GM12891 (cell line): ENCODE data around the gene LRIG2. TPM values are rescaled to one million over a fixed set of nuclear protein-coding genes. Genes with fewer than 3 reads are reported as not detected.
"Not testable (repeated sequence)": the region's sequence is repeated elsewhere in the genome, so short reads cannot be mapped to it uniquely, and the experiment has no call there.

Experiments
- DNase-seq: peaks from one replicate; pipeline ENCODE4 v3.0.0; 2011; ENCODE audit warnings: low spot score; ENCODE audit not compliant: insufficient read length
- FAIRE-seq: peaks from 2 replicates; lab custom pipeline; 2011; peaks lifted over from hg19 to GRCh38; lab: Jason Lieb, UNC
- PAX5 ChIP-seq: IDR thresholded peaks from 2 replicates; pipeline ENCODE4 v1.6.1; 2011; ENCODE audit warnings: low read length, moderate library complexity, mild to moderate bottlenecking; ENCODE audit not compliant: insufficient read depth, severe bottlenecking
- POLR2A ChIP-seq: IDR thresholded peaks from 2 replicates; pipeline ENCODE4 v1.6.1; 2011; ENCODE audit warnings: low read depth, low read length, control low read depth
- POLR2AphosphoS5 ChIP-seq: IDR thresholded peaks from 2 replicates; pipeline ENCODE4 v1.6.1; 2011; ENCODE audit warnings: low read depth, low read length, control low read depth
- POU2F2 ChIP-seq: IDR thresholded peaks from 2 replicates; pipeline ENCODE4 v1.6.1; 2011; ENCODE audit warnings: low read depth, mild to moderate bottlenecking, control low read depth, low read length, moderate library complexity
- SPI1 ChIP-seq: IDR thresholded peaks from 2 replicates; pipeline ENCODE4 v1.6.1; 2011; ENCODE audit warnings: low read depth, low read length, control low read depth
- TAF1 ChIP-seq: IDR thresholded peaks from 2 replicates; pipeline ENCODE4 v1.6.1; 2011; ENCODE audit warnings: low read depth, low read length, control low read depth
- polyA plus RNA-seq: library from polyadenylated mRNA; unstranded; fragments of >200 nt; gene quantifications from one replicate; pipeline ENCODE4 v1.2.1, GENCODE V29; 2012; ENCODE audit warnings: low read depth, missing spikeins, inconsistent platforms; ENCODE audit not compliant: missing spikeins

The LRIG2 gene
- 1.7 TPM for polyA plus RNA-seq

- DNase-seq (peak; percentile 83), FAIRE-seq (peak; percentile 96)
- 0 out of 2 replicates have a peak, but pooled peaks have one; percentile 36 for TF ChIP-seq TAF1
- TF ChIP-seq POU2F2 = peak; percentile 30; the same call in 1 of the 2 replicates
- peak; percentile 1 for TF ChIP-seq PAX5
- peak; percentile 90 for TF ChIP-seq POLR2A
- TF ChIP-seq SPI1 = peak; percentile 68
- peak; percentile 86 for TF ChIP-seq POLR2AphosphoS5
Measured at GRCh38 chr1:113072757-113073478, at the start of gene LRIG2. Gene LRIG2, plus strand, starts transcription at chr1:113073198. Its CDS starts 209 bp downstream, at chr1:113073407.

GRCh38 chr1:113023316-113023715, 49.7 kb upstream of the LRIG2 start:
- not testable (repeated sequence) for FAIRE-seq

GRCh38 chr1:113027007-113027406, 46.0 kb upstream of the LRIG2 start:
- FAIRE-seq = no peak
- DNase-seq = no peak
- TF ChIP-seq POU2F2 (no peak), POLR2AphosphoS5 (no peak), POLR2A (no peak), PAX5 (no peak), TAF1 (no peak), SPI1 (no peak)

More at GRCh38 chr1:113023316-113023715, 49.7 kb upstream of the LRIG2 start:
- DNase-seq = not testable (repeated sequence)

GRCh38 chr1:113027449-113027848, 45.5 kb upstream of the LRIG2 start:
- DNase-seq (no peak), FAIRE-seq (no peak)
- TF ChIP-seq POLR2A (no peak), POU2F2 (no peak), SPI1 (no peak), TAF1 (no peak), PAX5 (no peak), POLR2AphosphoS5 (no peak)

GRCh38 chr1:113029822-113030221, 43.2 kb upstream of the LRIG2 start:
- FAIRE-seq = no peak
- TF ChIP-seq PAX5 (no peak), SPI1 (no peak), POLR2AphosphoS5 (no peak), TAF1 (no peak), POU2F2 (no peak), POLR2A (no peak)
- no peak for DNase-seq

GRCh38 chr1:113031171-113031933, 41.6 kb upstream of the LRIG2 start:
- DNase-seq (peak; percentile 20), FAIRE-seq (peak; percentile 61)
- TF ChIP-seq POLR2A (no peak), SPI1 (peak; percentile 59)

GRCh38 chr1:113035086-113035485, 37.9 kb upstream of the LRIG2 start:
- TF ChIP-seq POLR2AphosphoS5 = no peak
- TF ChIP-seq TAF1 = no peak
- no peak for TF ChIP-seq POLR2A
- TF ChIP-seq SPI1 = no peak
- FAIRE-seq (no peak), DNase-seq (no peak)

GRCh38 chr1:113036639-113037321, 36.2 kb upstream of the LRIG2 start:
- DNase-seq (no peak), FAIRE-seq (peak; percentile 56)
- TF ChIP-seq SPI1 (no peak), POLR2A (no peak)

- DNase-seq (no peak), FAIRE-seq (no peak)
- TF ChIP-seq POU2F2 = no peak
- TF ChIP-seq PAX5 = no peak
- TF ChIP-seq TAF1 = no peak
- TF ChIP-seq POLR2AphosphoS5 = no peak
- no peak for TF ChIP-seq SPI1
- no peak for TF ChIP-seq POLR2A
Measured at GRCh38 chr1:113040041-113040440, 33.0 kb upstream of the LRIG2 start.

- DNase-seq (no peak), FAIRE-seq (no peak)
- no peak; the same call in 1 of the 2 replicates for TF ChIP-seq SPI1
- no peak for TF ChIP-seq TAF1
- TF ChIP-seq POLR2AphosphoS5 = no peak
- TF ChIP-seq POLR2A = no peak
- no peak for TF ChIP-seq PAX5
- TF ChIP-seq POU2F2 = no peak
Measured at GRCh38 chr1:113040718-113041412, 32.1 kb upstream of the LRIG2 start.
